CD1c-positive myeloid dendritic cell (primary cell): ENCODE results near the gene RBP4.
"Not testable (repeated sequence)": the region's sequence is repeated elsewhere in the genome, so short reads cannot be mapped to it uniquely, and the experiment has no call there.

Experiments used
- DNase-seq: peaks from one replicate; pipeline ENCODE4 v3.0.0-alpha.2; 2016; ENCODE audit errors: extremely low spot score

The RBP4 gene

DNA sequence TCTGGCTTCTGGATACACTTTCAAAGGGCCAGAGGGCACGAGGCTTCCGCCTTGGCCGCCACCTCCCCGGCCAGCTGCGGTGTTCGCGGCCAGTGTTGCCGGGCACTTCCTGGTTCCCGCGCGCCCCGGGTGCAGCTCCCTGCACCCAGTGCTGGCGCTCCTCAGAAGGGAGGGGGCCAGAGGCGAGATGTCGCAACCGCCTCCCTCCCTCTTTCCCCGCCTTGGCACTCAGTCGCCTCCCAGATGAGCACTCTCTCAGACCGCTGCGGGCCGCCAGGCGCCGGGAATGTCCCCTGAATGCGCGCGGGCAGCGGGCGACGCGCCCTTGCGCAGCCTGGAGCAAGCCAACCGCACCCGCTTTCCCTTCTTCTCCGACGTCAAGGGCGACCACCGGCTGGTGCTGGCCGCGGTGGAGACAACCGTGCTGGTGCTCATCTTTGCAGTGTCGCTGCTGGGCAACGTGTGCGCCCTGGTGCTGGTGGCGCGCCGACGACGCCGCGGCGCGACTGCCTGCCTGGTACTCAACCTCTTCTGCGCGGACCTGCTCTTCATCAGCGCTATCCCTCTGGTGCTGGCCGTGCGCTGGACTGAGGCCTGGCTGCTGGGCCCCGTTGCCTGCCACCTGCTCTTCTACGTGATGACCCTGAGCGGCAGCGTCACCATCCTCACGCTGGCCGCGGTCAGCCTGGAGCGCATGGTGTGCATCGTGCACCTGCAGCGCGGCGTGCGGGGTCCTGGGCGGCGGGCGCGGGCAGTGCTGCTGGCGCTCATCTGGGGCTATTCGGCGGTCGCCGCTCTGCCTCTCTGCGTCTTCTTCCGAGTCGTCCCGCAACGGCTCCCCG lies 34.4 kb downstream of the RBP4 start, which contains the start of gene FFAR4:
FFAR4 (plus strand) TSS at position 231 of the 842 bp plus-strand sequence; CDS start at position 287, 56 bp downstream.
- DNase-seq, result peak; percentile 75

GRCh38 chr10:93565446-93565845 lies 35.6 kb downstream of the RBP4 start:
- peak; percentile 84 for DNase-seq

GRCh38 chr10:93560541-93560940 lies 40.5 kb downstream of the RBP4 start:
- DNase-seq, result no peak

DNA sequence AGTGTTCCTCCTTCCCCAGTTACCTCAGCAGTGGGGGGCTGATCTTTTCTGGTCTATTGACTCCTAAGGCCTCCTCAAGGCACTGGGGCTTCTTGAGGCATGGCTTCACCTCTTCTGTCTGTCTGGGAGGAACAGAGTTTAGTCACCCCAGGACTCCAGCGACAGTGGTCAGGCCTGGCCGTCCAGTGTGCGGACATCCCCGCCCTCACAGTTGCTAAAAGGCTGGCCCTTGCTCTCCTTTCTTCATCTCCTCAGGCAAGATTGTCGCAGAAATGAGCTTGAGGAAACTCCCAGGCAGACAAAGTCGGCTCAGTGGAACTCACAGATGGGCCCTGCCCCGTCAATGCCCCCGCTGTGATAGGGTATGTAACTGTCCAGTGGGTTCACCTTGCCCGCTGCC lies 41.5 kb downstream of the RBP4 start:
- DNase-seq, result no peak

DNA sequence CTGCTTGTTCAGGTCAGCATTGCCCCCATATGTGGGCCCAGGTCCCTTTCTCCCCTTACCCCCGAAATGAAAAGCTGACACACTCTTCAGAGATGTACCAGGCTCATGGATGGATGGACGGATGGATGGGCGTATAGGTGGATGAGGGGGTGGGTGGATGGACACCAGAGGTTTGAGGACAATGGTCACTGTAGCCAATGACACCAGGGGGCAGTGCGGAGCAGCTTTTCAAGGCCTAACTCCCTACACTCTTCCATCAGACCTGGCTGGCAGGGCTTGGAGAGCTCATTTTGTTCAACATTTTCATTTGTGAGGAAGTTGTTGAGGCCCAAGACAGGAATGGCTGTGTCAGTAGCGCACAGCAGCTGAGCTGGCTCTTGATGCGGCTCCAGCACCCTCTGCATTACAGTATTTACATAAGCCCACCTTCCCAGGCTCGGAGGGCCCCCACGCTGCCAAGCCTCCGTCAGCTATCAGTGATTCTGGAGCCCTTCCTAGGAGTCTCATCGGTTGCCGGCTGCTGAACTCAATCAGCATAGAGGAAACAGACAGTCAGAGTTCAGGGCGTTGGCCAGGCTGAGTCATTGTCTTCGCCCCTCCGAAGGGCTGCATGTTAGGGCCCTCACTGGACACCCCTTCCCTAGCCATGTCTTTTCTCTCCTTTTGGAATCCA lies 46.1 kb downstream of the RBP4 start:
- peak; percentile 89 for DNase-seq

- DNase-seq, result no peak
Measured at GRCh38 chr10:93554316-93554663, 46.7 kb downstream of the RBP4 start.

- no peak for DNase-seq
Measured at GRCh38 chr10:93553482-93554315, 47.3 kb downstream of the RBP4 start.

GRCh38 chr10:93552780-93553179 lies 48.3 kb downstream of the RBP4 start:
- no peak for DNase-seq

DNA sequence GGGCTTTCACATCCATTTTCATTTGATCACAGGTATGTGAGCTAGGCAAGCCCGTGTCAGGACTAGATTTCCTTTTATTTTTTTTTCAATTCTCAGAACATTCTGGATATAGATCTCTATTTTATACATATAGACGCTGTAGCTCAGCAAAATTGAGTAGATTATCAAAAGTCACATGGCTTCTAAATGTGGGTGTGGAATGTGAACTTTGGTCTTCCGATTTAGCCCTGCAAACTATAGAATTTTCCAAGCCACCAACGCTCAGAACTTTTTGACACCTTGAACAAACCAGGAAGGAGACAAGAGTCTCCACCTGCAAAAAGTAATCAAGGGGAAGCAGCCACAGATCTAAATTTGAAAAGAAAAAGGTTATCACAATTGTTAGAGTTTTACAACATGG lies 50.4 kb downstream of the RBP4 start:
- no peak for DNase-seq

GRCh38 chr10:93548376-93549071 lies 52.5 kb downstream of the RBP4 start:
- DNase-seq, result no peak

DNA sequence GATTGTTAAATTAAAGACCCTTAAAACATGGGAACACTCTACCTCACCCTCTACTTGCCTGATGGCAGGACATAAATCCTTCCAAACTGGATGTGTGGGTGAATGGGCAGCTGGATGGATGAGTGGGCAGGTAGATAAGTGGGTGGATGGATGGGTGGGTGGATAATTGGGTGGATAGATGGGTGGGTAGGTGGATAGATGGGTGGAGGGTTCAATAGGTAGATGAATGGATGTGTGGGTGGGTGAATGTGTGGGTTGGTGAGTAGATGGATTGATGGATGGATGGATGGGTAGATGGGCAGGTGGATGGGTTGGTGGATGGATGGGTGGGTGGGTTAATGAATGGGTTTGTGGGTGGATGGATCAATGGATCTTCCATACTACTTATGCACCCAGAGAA lies 53.5 kb downstream of the RBP4 start:
- DNase-seq, result no peak

DNA sequence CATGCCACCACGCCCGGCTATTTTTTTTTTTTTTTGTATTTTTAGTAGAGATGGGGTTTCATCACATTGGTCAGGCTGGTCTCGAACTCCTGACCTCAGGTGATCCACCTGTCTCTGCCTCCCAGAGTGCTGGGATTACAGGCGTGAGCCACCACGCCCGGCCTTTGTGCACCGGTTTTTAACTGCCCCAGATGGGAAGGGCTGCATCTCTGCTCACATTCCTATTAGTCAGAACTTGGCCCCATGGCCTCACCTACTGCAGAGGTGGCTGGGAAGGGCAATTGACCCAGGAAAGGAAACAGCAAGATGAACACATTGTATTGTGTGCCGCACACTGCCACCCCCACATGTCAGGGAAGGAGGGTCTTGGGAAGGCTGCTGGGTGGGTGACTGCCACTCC lies 54.0 kb downstream of the RBP4 start:
- DNase-seq, result not testable (repeated sequence)

- no peak for DNase-seq
Measured at GRCh38 chr10:93542358-93542791, 58.7 kb downstream of the RBP4 start.
